ENCODE results near the gene ANKRD34A. TPM values are rescaled to one million over a fixed set of nuclear protein-coding genes. Genes with fewer than 3 reads are reported as not detected.

ANKRD34A gene
- total RNA-seq, 4 donors from 2014 or later = 0.32 to 1.7 (median 0.58) TPM

DNA sequence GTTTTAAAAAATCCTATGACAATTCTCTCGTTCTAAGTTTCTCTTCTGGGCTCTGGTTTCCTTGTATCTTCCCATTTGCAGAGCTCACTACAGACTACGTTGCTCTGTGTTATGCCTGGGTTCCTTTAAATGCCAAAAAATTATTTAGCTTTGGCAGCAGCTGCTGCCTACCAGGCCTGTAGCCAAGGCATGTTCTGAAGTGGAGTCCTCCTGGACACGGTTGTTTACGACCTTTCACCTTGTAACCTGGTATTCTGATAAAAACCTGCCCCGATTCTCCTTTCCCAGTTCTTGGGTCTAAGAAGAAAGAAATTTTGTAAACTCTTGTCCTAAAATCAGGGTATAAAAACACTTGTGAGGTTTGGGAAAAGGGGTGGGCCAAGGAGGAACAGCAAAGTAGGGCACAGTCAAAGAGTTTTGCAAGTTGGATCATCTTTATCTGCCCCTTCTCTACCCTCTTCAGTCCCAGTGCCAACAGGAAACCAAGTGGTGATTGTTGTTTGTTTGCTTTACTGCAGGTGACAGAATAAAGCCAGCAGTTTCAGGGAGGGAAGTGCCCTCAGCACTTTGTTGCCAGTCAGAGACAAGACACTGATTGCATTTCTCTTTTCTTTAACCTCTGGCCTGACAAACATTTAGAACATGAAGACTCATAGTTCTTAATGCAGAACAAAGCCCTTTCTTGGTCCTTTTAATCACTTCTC lies 35.1 kb upstream of the ANKRD34A start:
- TF ChIP-seq, protein P1, sequence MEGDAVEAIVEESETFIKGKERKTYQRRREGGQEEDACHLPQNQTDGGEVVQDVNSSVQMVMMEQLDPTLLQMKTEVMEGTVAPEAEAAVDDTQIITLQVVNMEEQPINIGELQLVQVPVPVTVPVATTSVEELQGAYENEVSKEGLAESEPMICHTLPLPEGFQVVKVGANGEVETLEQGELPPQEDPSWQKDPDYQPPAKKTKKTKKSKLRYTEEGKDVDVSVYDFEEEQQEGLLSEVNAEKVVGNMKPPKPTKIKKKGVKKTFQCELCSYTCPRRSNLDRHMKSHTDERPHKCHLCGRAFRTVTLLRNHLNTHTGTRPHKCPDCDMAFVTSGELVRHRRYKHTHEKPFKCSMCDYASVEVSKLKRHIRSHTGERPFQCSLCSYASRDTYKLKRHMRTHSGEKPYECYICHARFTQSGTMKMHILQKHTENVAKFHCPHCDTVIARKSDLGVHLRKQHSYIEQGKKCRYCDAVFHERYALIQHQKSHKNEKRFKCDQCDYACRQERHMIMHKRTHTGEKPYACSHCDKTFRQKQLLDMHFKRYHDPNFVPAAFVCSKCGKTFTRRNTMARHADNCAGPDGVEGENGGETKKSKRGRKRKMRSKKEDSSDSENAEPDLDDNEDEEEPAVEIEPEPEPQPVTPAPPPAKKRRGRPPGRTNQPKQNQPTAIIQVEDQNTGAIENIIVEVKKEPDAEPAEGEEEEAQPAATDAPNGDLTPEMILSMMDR (IDR thresholded peaks at IDR 0.05) = no peak
- peak; percentile 47 for ATAC-seq (ENCODE audit: low FRiP score)
- DNase-seq (ENCODE audit: low spot score) = no peak

DNA sequence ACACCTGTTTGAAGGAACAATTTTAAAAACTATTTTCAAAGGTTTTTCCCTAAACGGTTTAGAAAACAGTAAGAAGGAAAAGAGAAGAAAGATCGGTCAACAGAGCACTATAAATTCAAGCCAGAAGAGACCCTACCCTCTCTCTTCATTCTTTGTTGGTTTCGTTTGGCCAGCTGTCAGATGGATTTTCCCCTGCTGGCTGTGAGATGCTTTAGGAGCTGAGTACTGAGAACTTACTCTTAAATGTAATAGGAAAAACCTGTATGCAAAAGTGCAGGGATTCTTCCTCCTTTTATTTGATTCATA lies 33.3 kb upstream of the ANKRD34A start:
- TF ChIP-seq, protein P1 (IDR thresholded peaks at IDR 0.05) = no peak
- DNase-seq (ENCODE audit: low spot score) (no peak), ATAC-seq (ENCODE audit: low FRiP score) (no peak)

DNA sequence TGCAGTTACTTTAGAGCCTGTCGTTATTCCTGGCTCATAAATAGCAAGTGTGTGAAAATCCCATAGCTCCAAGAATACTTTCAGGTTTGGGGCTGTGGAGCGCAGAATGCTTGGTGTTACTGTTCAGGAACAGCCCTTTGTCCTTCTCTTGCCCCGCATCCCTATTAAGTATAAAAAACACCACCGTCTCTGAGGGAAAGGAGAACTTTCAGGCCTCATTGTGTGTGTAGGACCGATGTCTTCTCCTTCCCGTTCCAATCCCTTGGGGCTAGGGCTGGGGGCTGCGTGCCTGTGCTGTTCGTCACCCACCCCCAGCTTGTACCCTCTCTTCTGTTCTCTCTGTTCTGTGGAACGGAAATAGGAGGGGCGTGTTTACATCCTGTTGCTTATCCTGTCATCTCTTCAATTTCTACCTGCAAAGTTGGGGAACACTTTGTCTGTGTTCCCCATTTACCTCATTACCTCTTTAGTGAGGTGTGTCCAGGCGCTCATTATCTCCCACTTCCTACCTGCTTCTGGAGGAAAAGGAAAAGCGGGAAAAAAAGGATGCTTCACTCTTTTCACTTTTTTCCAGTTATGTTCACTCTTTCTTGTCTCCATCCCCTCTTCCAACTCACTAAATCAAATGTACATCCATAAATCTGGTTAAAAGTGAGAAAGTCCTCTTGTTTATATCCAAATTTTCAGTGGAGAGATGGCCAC lies 32.8 kb upstream of the ANKRD34A start:
- TF ChIP-seq, protein P1 (IDR thresholded peaks at IDR 0.05) = no peak
- DNase-seq (ENCODE audit: low spot score) = no peak
- ATAC-seq (ENCODE audit: low FRiP score) = peak; percentile 29

DNA sequence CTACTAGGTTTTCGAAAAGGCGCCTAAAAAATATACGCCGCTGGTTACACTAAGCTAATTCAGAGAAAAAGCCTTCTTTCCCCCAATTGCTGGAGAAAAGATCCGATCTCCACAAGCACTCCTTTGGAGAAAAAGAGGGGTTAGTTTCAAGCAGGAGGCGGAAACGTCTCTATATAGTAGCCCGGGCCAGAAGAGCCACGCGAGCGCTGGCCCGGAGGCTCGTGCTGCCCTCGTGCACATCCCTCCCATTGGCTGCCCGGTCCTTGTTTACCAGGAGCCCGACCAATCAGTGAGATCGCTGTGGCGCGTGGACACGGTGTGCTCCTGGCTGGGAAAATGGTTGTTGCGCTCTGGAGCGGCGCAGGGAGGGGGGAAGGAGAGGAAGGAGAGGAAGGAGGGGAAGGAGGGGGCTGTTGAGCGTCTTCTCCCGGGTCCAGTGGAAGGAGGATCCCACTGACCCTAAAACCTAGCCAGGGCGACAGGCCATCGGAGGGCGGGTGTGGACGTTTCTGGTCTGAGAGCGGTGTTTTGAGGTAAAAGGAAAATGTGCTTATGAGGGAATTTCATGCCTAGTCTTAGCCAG lies 32.1 kb upstream of the ANKRD34A start, which contains the start of gene TXNIP:
TSS of gene TXNIP (minus strand) at position 147 of the 583 bp plus-strand sequence. CDS start 313 bp downstream, outside the sequence.
- ATAC-seq (ENCODE audit: low FRiP score) = peak; percentile 93
- TF ChIP-seq, protein P1 (IDR thresholded peaks at IDR 0.05) = no peak

DNA sequence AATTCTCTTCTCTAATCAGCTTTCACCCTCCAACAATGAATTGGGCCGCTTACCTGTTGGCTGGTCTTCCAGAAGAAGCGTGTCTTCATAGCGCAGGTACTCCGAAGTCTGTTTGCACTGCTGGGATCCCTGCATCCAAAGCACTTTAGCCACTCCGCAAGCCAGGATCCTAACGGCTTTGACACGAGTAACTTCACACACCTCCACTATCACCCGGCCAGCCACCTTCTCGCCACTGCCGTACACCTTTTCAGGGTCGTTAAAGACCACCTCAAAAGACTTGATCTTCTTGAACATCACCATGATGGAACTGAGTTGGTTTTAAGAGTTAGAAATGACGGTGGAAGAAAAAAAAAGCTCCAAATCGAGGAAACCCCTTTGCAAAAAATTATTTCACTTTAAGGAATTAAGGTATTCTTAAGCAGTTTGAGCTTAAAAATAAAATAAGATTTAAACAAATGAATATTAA lies 31.6 kb upstream of the ANKRD34A start:
- no peak for DNase-seq (ENCODE audit: low spot score)
- TF ChIP-seq, protein P1 (IDR thresholded peaks at IDR 0.05) = no peak
- ATAC-seq (ENCODE audit: low FRiP score) = no peak

More for the DNA sequence above, 32.1 kb upstream of the ANKRD34A start, which contains the start of gene TXNIP:
- peak; percentile 92 for DNase-seq (ENCODE audit: low spot score)

GRCh38 chr1:145995148-145995881 lies 30.9 kb upstream of the ANKRD34A start:
- ATAC-seq (ENCODE audit: low FRiP score) = no peak
- no peak for DNase-seq (ENCODE audit: low spot score)
- TF ChIP-seq, protein P1 (IDR thresholded peaks at IDR 0.05) = no peak

Measured in omental fat pad (tissue), 4 donors.